ENCODE results near the gene AQP12A. TPM values are rescaled to one million over a fixed set of nuclear protein-coding genes. Genes with fewer than 3 reads are reported as not detected.

The AQP12A gene
- total RNA-seq, 1 experiment from 2014 or later: not detected

DNA sequence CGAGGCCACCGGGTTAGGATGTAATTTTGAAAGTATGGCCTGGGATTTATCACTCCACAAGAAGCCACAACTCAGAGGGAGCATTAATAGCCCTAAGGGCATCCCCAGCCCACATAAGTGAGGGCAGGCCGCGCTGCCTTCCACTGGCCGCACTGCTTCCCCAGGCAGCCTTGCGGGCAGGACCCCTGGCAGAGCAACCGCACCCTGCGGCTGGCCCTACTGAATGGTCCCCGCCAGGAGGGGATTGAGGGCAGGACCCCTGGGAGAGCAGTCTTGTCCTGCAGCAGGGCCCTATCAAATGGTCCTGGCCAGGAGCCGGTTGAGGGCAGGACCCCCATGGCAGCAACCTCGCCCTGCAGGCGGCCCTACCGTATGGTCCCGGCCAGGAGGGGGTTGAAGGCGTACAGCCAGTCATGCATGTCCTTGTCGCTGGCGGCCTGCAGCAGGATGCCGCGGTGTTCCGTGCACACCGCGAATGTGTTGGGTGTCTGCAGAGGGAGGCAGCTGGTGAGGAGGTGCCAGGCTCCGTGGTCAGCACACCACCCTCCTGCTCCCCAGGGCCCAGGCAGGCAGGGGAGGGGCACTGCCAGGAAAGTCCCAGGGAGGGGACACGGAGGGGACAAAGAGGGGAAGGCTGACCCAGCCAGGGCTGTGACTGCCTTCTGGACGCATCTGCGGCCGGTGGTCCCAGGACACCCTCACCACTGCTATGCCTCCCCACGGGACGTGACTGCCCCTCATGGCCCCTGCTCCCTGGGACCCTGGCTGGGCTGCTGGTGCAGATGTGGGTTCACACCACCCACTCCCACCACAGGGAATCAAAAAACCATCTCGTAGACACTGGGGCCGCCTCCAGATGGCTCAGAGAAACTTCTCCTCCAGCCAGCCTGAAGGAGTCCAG is 26.3 kb downstream of the AQP12A start:
- ChIA-PET RAD21 (ENCODE audit: low non-redundant PET in 1 of 2, low total read pairs in 2 of 2, uncharacterized antibody in 2 of 2, unreplicated experiment in 2 of 2) (no interaction called here), POLR2A (no interaction called here), CTCF (no interaction called here)
- no peaks in the 10 kb centered on the region for H3K9me2 ChIP-seq (ENCODE audit: insufficient read depth)
- no peaks in the 10 kb centered on the region for H3K79me2 ChIP-seq (ENCODE audit: insufficient read depth, low read length)
- H3K4me1 ChIP-seq (ENCODE audit: control insufficient read depth in 1 of 2, insufficient read depth in 2 of 2, low read length in 2 of 2): no peaks in the 10 kb centered on the region
- H3K36me3 ChIP-seq (ENCODE audit: control insufficient read depth in 1 of 2, insufficient read depth in 2 of 2, low read length in 2 of 2): no peaks in the 10 kb centered on the region
- no peak overlapping the region for H3K9ac ChIP-seq (ENCODE audit: low read length)
- no peaks in the 10 kb centered on the region for H3K27me3 ChIP-seq (ENCODE audit: insufficient read depth, low read length)
- no peaks in the 10 kb centered on the region for H4K20me1 ChIP-seq (ENCODE audit: insufficient read depth)
- BruUV-seq (replicated peaks): no TSS peak
- intact Hi-C loops (cut with micrococcal nuclease): no loop called here
- H2AFZ ChIP-seq (ENCODE audit: low read depth, low read length, poor library complexity, severe bottlenecking): no peak overlapping the region
- no peak for DNase-seq (ENCODE audit: low read depth, low spot score)
- H3K4me2 ChIP-seq (ENCODE audit: low read length): no peak overlapping the region
- TF ChIP-seq SP1 (IDR thresholded peaks at IDR 0.05; ENCODE audit: low read depth) (no peak), ZFX (IDR thresholded peaks at IDR 0.05) (no peak), ELF1 (IDR thresholded peaks at IDR 0.05; ENCODE audit: borderline replicate concordance, low read depth) (no peak), JUND (IDR thresholded peaks at IDR 0.05) (no peak), YY1 (IDR thresholded peaks at IDR 0.05; ENCODE audit: extremely low read depth, insufficient replicate concordance, low read depth, low read length) (no peak), POLR2A (IDR thresholded peaks at IDR 0.05; ENCODE audit: borderline replicate concordance, extremely low read depth, insufficient read depth, insufficient read length) (no peak), TCF7L2 (IDR thresholded peaks at IDR 0.05; ENCODE audit: borderline replicate concordance, extremely low read depth, insufficient read depth, insufficient read length) (no peak), CEBPB (IDR thresholded peaks at IDR 0.05; ENCODE audit: low read depth) (no peak), EGR1 (IDR thresholded peaks at IDR 0.05; ENCODE audit: low read depth) (no peak)
- TF ChIP-seq, protein P1, sequence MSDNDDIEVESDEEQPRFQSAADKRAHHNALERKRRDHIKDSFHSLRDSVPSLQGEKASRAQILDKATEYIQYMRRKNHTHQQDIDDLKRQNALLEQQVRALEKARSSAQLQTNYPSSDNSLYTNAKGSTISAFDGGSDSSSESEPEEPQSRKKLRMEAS (IDR thresholded peaks at IDR 0.05): no peak
- TF ChIP-seq, protein P2, sequence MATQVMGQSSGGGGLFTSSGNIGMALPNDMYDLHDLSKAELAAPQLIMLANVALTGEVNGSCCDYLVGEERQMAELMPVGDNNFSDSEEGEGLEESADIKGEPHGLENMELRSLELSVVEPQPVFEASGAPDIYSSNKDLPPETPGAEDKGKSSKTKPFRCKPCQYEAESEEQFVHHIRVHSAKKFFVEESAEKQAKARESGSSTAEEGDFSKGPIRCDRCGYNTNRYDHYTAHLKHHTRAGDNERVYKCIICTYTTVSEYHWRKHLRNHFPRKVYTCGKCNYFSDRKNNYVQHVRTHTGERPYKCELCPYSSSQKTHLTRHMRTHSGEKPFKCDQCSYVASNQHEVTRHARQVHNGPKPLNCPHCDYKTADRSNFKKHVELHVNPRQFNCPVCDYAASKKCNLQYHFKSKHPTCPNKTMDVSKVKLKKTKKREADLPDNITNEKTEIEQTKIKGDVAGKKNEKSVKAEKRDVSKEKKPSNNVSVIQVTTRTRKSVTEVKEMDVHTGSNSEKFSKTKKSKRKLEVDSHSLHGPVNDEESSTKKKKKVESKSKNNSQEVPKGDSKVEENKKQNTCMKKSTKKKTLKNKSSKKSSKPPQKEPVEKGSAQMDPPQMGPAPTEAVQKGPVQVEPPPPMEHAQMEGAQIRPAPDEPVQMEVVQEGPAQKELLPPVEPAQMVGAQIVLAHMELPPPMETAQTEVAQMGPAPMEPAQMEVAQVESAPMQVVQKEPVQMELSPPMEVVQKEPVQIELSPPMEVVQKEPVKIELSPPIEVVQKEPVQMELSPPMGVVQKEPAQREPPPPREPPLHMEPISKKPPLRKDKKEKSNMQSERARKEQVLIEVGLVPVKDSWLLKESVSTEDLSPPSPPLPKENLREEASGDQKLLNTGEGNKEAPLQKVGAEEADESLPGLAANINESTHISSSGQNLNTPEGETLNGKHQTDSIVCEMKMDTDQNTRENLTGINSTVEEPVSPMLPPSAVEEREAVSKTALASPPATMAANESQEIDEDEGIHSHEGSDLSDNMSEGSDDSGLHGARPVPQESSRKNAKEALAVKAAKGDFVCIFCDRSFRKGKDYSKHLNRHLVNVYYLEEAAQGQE (IDR thresholded peaks at IDR 0.05; ENCODE audit: low read depth): no peak
- H3K4me3 ChIP-seq (replicated peaks in 1 of 2; ENCODE audit: low read depth in 1 of 2, low read length in 2 of 2): no peak overlapping the region
- ATAC-seq: no peak
- H3K27ac ChIP-seq (ENCODE audit: low read depth, low read length): no peak overlapping the region
- no peaks in the 10 kb centered on the region for H3K9me3 ChIP-seq (ENCODE audit: control insufficient read depth in 1 of 2, insufficient read depth in 1 of 2, low read depth in 1 of 2, low read length in 2 of 2)

All from HCT116 (cell line).